H7 (cell line): ENCODE data around the gene WDR1. TPM values are rescaled to one million over a fixed set of nuclear protein-coding genes. Genes with fewer than 3 reads are reported as not detected.

ENCODE experiments used
- DNase-seq: peaks from one replicate; pipeline ENCODE4 v3.0.0; 2012
- H3K27me3 ChIP-seq: 2 replicates; pipeline ENCODE4 v1.6.0; 2011; ENCODE audit warnings: mild to moderate bottlenecking, low read length; ENCODE audit not compliant: control insufficient read depth, insufficient read depth
- H3K36me3 ChIP-seq: replicated peaks from 2 replicates; pipeline ENCODE4 v1.5.1; 2011; ENCODE audit warnings: low read length; ENCODE audit not compliant: control insufficient read depth, insufficient read depth
- H3K4me3 ChIP-seq: 2 replicates; pipeline ENCODE4 v1.5.1; 2011; ENCODE audit warnings: low read depth, mild to moderate bottlenecking, control low read depth, low read length, moderate library complexity; ENCODE audit not compliant: insufficient read depth
- total RNA-seq: library from RNA; depleted of rRNA; stranded (reverse); fragments of >200 nt; shearing (Covaris generic); gene quantifications from 2 replicates; pipeline ENCODE4 v1.2.3, GENCODE V29; 2014

The WDR1 gene
- total RNA-seq, 1 experiment from 2014 or later = 254 TPM

DNA sequence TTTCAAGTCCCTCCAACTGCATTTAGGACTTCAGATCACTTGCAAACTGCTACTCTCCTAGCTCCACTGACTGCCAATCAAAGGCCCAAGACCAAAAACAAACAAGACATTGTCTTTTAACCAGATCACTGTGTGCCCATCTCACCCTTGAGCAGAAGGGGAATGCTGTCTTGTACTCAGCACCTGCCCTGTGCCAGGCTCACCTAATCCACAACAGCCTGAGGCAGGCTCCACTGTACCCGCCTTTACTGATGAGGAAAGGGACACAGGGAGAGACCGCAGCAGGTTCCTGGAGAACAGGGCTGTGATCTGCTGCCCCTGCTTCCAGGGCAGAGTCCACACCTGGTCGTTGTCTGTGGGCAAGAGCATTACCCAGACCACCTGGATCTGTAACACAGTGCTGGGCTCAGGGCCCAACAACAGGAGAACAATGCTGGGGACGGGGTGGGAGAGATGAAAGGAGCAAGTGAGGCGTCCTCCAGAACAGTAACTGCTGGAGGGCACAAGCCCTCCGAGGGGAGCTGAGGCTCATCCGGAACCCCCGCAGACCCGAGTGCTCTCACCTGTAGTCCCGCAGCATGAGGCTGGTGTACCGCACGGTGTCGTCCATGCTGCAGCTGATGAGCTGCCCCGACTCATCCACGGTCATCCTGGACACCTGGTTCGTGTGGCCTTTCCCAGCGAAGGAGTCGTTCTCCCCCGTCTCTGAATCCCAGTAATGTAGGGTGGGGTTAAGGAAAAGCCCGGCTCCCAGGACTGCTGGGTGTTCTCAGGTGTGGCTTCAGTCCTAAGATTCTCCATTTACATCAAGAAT lies 33.9 kb downstream of the WDR1 start:
- H3K27me3 ChIP-seq = no peaks in the 10 kb centered on the region
- H3K4me3 ChIP-seq = no peak overlapping the region
- DNase-seq = peak; percentile 43
- peaks cover 82% of the 10 kb centered on the region for H3K36me3 ChIP-seq

DNA sequence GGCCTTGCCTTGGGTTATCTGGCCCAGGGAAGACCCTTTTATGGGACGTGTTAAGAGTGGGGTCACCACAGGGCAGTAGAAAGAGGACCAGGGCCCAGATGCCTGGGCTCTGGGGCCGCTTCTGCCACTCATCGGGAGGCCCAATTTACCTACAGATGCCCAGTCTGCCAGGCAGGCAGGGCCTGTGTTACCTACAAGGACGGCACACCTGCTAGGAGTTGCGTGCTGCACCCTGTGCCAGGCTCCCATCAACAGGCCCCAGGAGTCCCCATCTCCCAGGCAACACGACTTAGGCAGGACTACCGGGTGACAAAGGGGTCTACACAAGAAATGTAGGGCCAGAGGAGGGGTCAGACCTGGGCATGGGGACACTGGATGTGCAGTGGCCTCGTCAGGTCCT lies 34.6 kb downstream of the WDR1 start:
- H3K36me3 ChIP-seq = peaks cover 80% of the 10 kb centered on the region

DNA sequence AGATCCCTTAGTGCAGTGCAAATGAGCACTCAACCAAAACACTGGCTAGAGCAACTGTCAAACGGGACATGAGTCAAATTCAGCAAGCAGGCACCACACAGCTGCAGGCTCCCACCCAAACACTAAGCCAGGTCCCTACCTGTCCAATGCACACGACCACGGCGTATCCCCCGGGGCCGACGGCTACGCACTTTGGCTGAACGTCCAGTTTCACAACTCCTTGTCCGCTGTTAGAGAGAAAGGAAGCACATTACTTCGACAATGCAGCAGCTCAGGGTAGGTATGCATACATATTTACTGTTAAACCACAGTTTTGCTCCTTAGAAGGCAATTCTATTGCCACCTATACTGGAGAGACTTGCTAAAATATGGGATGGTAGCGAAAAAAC lies 35.4 kb downstream of the WDR1 start:
- no peak overlapping the region for H3K4me3 ChIP-seq
- peaks cover 79% of the 10 kb centered on the region for H3K36me3 ChIP-seq
- DNase-seq = peak; percentile 41
- no peaks in the 10 kb centered on the region for H3K27me3 ChIP-seq

More for the DNA sequence above, 34.6 kb downstream of the WDR1 start:
- peak; percentile 43 for DNase-seq
- H3K27me3 ChIP-seq = no peaks in the 10 kb centered on the region
- H3K4me3 ChIP-seq = no peak overlapping the region

DNA sequence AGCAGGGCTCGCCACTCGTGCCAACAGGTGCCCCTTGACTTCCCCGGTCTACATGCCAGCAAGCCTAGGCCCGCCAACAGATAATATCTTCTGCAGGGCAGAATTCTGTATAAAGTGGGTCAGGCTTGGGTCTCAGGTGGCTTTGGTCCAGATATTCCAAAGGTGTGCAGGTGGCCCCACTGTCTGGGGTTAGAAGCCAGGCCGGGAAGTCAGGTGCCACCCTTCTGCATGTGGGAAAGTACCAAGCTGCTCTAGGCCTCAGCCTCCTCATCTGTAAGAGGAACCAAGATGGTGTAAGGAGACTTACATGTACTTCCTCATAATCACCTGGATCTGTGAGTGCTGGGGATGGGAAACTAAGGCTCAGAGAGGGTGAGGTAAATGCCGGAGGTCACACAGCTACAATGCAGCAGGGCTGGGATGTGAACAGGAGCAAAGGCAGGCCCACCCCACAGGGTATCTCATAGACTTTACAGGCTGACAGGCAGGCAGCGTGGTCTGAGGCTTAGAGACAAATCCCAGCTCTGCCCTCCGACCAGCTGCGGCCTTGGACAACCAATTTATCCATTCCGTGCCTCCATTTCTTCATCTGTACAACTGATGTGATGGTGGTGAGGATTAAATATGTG lies 35.9 kb downstream of the WDR1 start:
- H3K36me3 ChIP-seq = peaks cover 77% of the 10 kb centered on the region
- DNase-seq = peak; percentile 15
- H3K4me3 ChIP-seq = no peak overlapping the region

DNA sequence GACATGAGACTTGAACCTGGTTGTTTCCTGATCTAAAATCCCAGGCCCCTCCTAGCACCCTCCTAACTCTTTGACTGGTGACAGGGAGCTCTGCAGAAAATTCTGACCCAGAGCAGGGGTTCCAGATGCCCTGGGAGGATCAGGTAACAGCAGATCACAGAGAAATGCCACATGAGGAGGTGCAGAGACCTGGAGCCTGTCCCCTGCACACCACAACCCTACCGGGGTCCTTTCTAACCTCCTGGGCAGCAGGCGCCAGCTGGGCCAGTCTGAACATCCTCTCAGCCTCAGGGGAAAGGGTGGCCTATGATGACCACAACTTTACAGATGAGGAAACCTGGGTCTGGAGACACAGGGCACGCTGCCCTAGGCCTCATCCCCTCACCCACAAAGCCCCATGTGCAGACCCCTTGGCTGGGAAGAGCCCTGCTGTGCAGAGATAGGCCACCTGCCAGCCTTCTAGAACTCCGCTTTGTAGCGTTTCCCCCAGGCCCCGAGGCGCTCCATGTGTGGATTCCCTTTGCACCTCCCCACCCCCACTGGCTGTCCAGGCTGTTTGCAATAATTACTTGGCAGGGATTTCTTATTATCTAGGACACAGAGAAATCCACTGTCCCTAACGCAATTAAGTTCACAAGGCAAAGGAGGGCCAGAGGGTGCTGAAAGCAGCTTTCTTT lies 36.5 kb downstream of the WDR1 start:
- Histone ChIP-seq H3K4me3 (no peak overlapping the region), H3K27me3 (no peaks in the 10 kb centered on the region), H3K36me3 (peaks cover 77% of the 10 kb centered on the region)
- DNase-seq = peak; percentile 31

More for the DNA sequence above, 35.9 kb downstream of the WDR1 start:
- no peaks in the 10 kb centered on the region for H3K27me3 ChIP-seq

DNA sequence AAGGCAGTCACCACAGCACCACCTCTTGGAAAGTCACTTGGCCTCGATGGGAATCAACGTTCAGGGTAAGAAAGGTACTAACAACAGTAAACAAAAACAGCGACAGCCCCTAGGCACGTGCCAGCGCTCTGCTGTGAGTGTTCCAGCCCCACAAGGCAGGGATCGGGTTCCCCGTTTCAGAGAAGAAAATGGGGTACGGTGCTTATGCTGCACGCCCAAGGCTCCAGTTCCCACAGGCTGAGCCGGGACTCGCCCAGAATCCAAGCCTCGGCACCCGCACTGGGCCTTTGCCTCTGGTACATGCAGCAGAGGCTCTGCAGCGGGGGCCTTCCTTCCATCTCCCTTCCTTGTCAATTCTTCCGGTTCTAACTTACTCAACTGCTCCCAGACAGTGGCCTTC lies 37.3 kb downstream of the WDR1 start:
- Histone ChIP-seq H3K36me3 (peaks cover 78% of the 10 kb centered on the region), H3K4me3 (no peak overlapping the region), H3K27me3 (no peaks in the 10 kb centered on the region)
- peak; percentile 30 for DNase-seq

DNA sequence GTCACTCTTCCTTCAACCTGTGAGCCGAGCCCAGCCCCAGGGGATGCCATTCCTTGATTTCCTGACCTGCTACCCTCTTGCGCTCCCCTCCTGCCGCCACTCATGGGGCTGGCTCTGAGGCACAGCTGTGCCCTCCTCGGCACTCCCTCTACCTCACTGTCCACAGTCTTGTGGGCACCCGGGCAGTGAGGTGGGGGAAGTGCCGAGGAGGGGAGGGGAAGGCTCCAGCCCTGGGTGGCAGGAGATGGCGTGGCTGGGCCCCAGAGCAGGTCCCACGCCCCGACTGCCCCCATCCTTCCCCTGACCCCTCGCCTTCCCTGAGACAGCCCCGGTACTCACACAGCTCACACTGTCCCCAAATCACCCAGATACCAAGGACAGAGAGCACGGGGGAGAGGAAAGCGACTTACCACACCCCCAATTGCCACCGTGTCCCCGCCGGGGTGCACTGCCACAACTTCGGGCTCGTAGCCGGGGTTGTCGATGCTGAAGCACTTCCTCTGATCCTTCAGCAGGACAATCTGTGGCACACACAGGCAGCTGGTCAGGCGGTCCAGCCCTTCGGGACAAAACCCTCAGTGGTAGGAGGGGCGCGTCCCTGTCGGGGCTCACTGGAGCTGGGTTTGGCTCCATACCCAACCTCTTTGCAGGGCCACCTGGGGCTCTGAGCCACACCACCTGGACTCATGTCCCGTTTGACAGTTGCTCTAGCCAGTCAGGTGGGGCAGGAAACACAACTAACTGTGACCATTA lies 37.9 kb downstream of the WDR1 start:
- no peak overlapping the region for H3K4me3 ChIP-seq
- peak; percentile 43 for DNase-seq
- no peaks in the 10 kb centered on the region for H3K27me3 ChIP-seq
- peaks cover 78% of the 10 kb centered on the region for H3K36me3 ChIP-seq

DNA sequence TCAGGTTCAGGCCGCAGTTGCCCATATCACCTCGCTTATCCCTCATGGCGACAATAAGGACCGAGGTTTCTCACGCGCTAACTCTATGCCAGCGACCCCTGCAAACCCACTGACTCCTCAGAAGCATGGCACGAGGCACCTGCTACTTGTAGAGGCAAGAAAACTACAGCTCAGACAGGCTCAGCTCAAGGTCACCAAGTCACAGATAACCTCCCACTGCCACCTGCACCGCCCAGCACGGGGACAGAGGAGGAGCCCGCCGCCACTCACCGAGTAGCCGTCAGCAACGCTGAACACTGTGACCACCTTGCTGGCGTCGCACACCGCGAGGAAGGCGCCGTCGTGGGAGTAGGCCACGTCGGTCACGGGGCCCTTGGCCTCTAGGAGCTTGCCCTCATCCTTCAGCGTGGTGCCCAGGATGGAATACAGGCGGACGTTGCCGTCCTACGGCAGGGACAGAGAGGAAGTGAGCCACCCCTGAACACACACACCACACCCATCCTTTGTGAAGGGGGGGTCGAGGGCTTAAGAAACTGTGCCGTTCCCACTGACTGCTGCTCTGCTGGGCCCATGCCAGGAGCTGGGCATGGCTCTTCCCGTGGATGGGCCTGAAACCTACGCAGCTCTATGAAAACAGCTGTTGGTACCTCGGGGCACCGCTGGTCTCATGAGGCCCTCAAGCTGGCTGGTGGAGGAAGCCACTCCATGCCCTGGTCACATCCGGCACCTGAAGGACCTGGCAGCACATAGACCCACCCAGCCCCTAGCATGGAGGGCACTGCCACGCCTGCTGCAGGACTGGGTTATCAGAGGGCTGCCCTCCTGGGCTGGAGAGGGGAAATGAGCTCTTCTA lies 38.9 kb downstream of the WDR1 start:
- Histone ChIP-seq H3K4me3 (no peak overlapping the region), H3K36me3 (peaks cover 69% of the 10 kb centered on the region), H3K27me3 (no peaks in the 10 kb centered on the region)
- DNase-seq = peak; percentile 28

DNA sequence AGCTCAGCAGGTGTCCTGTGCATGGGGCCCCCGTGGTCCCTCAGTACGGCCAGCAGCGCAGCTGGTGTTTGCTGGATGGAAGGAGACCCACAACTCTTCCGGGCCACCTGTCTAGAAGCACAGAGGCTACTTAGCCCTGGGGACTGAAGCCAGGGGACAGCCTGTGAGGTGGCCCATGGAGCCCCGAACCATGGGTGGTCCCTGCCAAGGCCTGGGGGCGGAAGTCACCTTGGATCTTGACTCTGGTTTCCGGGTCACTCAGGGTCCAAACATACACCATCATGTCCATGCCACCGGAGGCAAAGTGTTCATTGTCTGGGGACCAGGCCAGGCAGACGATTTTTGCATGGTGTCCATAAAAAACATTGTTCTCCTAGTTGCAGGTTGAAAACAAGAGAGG lies 39.5 kb downstream of the WDR1 start:
- no peaks in the 10 kb centered on the region for H3K27me3 ChIP-seq
- peak; percentile 32 for DNase-seq
- no peak overlapping the region for H3K4me3 ChIP-seq
- H3K36me3 ChIP-seq = peaks cover 63% of the 10 kb centered on the region

DNA sequence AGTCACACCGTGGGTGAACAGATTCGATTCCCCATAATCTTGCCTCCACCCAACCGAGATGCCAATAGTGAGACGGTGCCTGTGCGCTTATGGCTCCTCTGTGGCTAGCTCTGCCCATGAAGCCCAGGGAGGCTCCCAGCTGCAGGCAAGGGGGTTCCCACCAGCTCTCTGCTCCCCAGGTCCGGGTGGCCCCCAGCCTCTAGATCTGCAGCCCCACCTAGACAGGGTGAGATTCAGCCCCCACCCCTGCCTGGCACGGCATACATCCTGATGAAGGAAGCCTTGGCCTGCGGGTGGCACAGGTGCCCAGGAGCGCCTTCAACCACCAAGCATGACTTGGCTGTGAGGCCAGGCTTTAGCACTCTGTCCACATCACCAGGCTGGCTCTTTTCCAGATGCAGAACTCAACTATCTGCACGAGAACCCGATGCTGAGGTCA lies 40.6 kb downstream of the WDR1 start:
- DNase-seq = peak; percentile 26
- H3K27me3 ChIP-seq = no peaks in the 10 kb centered on the region
- H3K4me3 ChIP-seq = no peak overlapping the region
- peaks cover 56% of the 10 kb centered on the region for H3K36me3 ChIP-seq

DNA sequence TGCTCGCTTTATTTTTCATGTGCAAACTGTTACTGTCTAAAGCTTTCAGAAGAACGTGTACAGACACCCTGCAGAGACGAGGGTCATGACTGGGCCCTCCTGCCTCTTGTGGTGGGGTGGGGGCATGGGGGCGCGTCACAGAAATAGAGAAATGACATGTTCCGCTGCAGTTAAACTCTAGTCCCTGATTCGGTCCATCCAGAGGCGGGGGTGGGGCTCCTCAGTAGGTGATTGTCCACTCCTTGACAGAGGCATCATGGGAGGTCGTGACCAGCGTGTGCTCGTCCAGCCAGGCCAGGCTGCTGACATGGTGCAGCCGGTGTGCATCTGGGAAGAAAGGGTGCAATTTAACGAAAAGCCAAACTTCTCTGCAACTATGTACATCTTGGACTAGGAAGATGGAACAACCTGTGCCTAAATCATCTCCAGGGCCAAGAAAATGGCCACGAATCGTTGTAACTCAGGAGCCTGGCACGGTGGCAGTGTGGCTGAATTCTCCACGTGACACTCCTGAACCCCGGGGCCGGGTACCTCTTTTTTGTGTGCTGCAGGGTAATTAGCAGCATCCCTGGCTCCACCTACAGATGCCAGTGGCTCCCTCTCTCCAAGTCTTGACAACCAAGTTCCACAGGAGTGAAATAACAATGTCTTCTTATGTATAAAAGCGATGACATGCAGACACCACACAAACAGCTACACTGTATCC lies 41.3 kb downstream of the WDR1 start:
- peak; percentile 19 for DNase-seq
- Histone ChIP-seq H3K27me3 (no peaks in the 10 kb centered on the region), H3K36me3 (peaks cover 51% of the 10 kb centered on the region), H3K4me3 (no peak overlapping the region)

DNA sequence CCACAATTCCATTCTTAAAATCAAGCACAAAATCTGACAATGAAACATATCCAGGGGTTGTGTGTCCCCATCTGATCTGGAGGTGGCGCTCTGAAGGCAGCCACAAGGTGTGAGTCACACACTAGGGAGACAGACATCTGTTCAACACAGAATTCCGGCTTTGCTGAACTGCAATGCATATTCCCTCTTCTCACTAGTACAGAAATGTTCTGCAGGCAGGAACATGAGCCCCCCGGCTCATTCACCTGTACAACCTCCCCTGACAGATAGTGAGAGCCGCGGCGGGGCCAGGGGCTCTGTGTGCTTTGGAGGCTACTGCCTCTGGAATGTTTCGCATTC lies 41.9 kb downstream of the WDR1 start:
- H3K27me3 ChIP-seq = no peaks in the 10 kb centered on the region
- H3K36me3 ChIP-seq = peaks cover 46% of the 10 kb centered on the region
- no peak overlapping the region for H3K4me3 ChIP-seq
- peak; percentile 63 for DNase-seq

DNA sequence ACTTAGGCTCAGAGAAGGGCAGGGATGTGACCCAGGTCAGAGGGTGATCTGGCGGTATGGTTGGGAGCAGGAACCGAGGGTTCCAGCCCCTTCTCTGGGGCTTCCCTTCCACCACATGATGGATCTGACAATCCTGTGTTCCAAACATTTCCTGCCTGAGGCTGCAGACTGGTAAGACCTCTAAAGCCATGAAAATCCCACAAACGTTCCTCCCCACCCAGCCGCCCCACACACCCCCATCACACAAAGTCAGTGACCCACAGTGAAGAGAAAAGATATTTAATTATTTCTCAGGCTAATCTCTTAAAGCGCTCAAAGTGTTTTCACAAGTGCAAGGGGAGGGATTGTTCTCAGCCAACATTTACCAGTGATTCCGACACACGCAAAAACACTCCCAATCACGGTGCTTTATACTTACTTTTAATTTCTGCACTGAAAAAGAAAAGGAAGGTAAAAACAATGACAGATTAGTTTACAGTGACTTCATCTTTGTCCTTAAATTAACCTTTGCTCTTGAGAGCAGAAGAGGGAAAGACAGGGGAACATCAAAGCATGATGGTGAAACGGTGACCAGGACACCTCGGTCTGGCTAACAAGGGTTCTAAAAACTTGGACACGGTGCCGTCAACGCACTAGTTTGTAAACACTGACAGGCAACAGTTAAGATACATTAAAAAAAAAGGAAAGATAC lies 42.4 kb downstream of the WDR1 start:
- Histone ChIP-seq H3K4me3 (no peak overlapping the region), H3K27me3 (no peaks in the 10 kb centered on the region), H3K36me3 (peaks cover 41% of the 10 kb centered on the region)
- DNase-seq = no peak
